C4-2B (cell line): ENCODE measurements around the gene SZT2.

Source experiments
- ZFX ChIP-seq: fragments of 450-650 bp; IDR thresholded peaks from 2 replicates; pipeline ENCODE4 v1.6.1; 2017
- TF ChIP-seq, protein P1 (sequence below): fragments of 450-650 bp; conservative IDR thresholded peaks from 2 replicates; pipeline ENCODE4 v1.5.1; 2017; ENCODE audit warnings: mild to moderate bottlenecking

- TF ChIP-seq, protein P1, sequence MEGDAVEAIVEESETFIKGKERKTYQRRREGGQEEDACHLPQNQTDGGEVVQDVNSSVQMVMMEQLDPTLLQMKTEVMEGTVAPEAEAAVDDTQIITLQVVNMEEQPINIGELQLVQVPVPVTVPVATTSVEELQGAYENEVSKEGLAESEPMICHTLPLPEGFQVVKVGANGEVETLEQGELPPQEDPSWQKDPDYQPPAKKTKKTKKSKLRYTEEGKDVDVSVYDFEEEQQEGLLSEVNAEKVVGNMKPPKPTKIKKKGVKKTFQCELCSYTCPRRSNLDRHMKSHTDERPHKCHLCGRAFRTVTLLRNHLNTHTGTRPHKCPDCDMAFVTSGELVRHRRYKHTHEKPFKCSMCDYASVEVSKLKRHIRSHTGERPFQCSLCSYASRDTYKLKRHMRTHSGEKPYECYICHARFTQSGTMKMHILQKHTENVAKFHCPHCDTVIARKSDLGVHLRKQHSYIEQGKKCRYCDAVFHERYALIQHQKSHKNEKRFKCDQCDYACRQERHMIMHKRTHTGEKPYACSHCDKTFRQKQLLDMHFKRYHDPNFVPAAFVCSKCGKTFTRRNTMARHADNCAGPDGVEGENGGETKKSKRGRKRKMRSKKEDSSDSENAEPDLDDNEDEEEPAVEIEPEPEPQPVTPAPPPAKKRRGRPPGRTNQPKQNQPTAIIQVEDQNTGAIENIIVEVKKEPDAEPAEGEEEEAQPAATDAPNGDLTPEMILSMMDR = no peak
- TF ChIP-seq ZFX = no peak
Observed at GRCh38 chr1:43441166-43441893, 51.6 kb downstream of the SZT2 start.
